ENCODE data around the gene LRRC39.

The LRRC39 gene

GRCh38 chr1:100145116-100145515 is 32.9 kb downstream of the LRRC39 start:
- no peak for DNase-seq

- no peak for DNase-seq
Measured at GRCh38 chr1:100142343-100142742, 35.7 kb downstream of the LRRC39 start.

- DNase-seq = no peak
Measured at GRCh38 chr1:100141192-100141591, 36.9 kb downstream of the LRRC39 start.

- DNase-seq = no peak
Measured at GRCh38 chr1:100137602-100138001, 40.5 kb downstream of the LRRC39 start.

GRCh38 chr1:100134872-100135271 is 43.2 kb downstream of the LRRC39 start:
- DNase-seq = no peak

GRCh38 chr1:100132566-100133477 is 45.2 kb downstream of the LRRC39 start, which contains the start of the genes SASS6 and TRMT13:
Gene SASS6 (minus strand): TSS chr1:100132930. CDS start chr1:100132814, 116 bp downstream.
Gene TRMT13 (plus strand): TSS chr1:100133163. CDS start chr1:100133169, 6 bp downstream.
- DNase-seq = peak; percentile 88

GRCh38 chr1:100131623-100132022 is 46.4 kb downstream of the LRRC39 start:
- DNase-seq = no peak

GRCh38 chr1:100130552-100131077 is 47.4 kb downstream of the LRRC39 start:
- no peak for DNase-seq

- DNase-seq = no peak
Measured at GRCh38 chr1:100127226-100127625, 50.8 kb downstream of the LRRC39 start.

- no peak for DNase-seq
Measured at GRCh38 chr1:100122177-100122576, 55.9 kb downstream of the LRRC39 start.

GRCh38 chr1:100115524-100115923 is 62.5 kb downstream of the LRRC39 start:
- no peak for DNase-seq

- DNase-seq = no peak
Measured at GRCh38 chr1:100109554-100110066, 68.4 kb downstream of the LRRC39 start.

GRCh38 chr1:100107696-100108095 is 70.4 kb downstream of the LRRC39 start:
- no peak for DNase-seq

GRCh38 chr1:100101564-100101963 is 76.5 kb downstream of the LRRC39 start:
- DNase-seq = no peak

GRCh38 chr1:100100202-100100601 is 77.9 kb downstream of the LRRC39 start:
- DNase-seq = no peak
